GM19035 (cell line): ENCODE data around the gene B3GLCT.

Experiments used
- ATAC-seq: cut with Tn5 transposase; IDR thresholded peaks from one replicate; pipeline ENCODE4 v1.9.1; 2021; ENCODE audit not compliant: unreplicated experiment

Gene B3GLCT

GRCh38 chr13:31221057-31221456, 21.3 kb downstream of the B3GLCT start:
- ATAC-seq, result no peak

- no peak for ATAC-seq
Observed at GRCh38 chr13:31223215-31223614, 23.4 kb downstream of the B3GLCT start.

GRCh38 chr13:31223640-31224039, 23.9 kb downstream of the B3GLCT start:
- ATAC-seq, result no peak

GRCh38 chr13:31224174-31224669, 24.4 kb downstream of the B3GLCT start:
- no peak for ATAC-seq

- no peak for ATAC-seq
Observed at GRCh38 chr13:31224963-31225559, 25.3 kb downstream of the B3GLCT start.

- ATAC-seq, result no peak
Observed at GRCh38 chr13:31225998-31226675, 26.4 kb downstream of the B3GLCT start.

GRCh38 chr13:31227063-31227462, 27.3 kb downstream of the B3GLCT start:
- no peak for ATAC-seq

- ATAC-seq, result no peak
Observed at GRCh38 chr13:31227870-31228269, 28.1 kb downstream of the B3GLCT start.

- ATAC-seq, result no peak
Observed at GRCh38 chr13:31234729-31235128, 35.0 kb downstream of the B3GLCT start.

- ATAC-seq, result no peak
Observed at GRCh38 chr13:31236211-31236786, 36.5 kb downstream of the B3GLCT start.

GRCh38 chr13:31240921-31241320, 41.1 kb downstream of the B3GLCT start:
- ATAC-seq, result no peak

GRCh38 chr13:31242367-31242766, 42.6 kb downstream of the B3GLCT start:
- ATAC-seq, result no peak

GRCh38 chr13:31242916-31243315, 43.1 kb downstream of the B3GLCT start:
- ATAC-seq, result no peak

- ATAC-seq, result no peak
Observed at GRCh38 chr13:31245598-31246373, 46.0 kb downstream of the B3GLCT start.

GRCh38 chr13:31246918-31247317, 47.1 kb downstream of the B3GLCT start:
- ATAC-seq, result no peak

- ATAC-seq, result no peak
Observed at GRCh38 chr13:31248361-31248760, 48.6 kb downstream of the B3GLCT start.

GRCh38 chr13:31248965-31249539, 49.3 kb downstream of the B3GLCT start:
- ATAC-seq, result no peak

GRCh38 chr13:31250435-31250834, 50.7 kb downstream of the B3GLCT start:
- no peak for ATAC-seq

- ATAC-seq, result no peak
Observed at GRCh38 chr13:31261241-31261640, 61.5 kb downstream of the B3GLCT start.

- no peak for ATAC-seq
Observed at GRCh38 chr13:31263346-31263745, 63.6 kb downstream of the B3GLCT start.

GRCh38 chr13:31264151-31264550, 64.4 kb downstream of the B3GLCT start:
- ATAC-seq, result no peak
